ENCODE results near the gene SPATA31C1. TPM values are rescaled to one million over a fixed set of nuclear protein-coding genes. Genes with fewer than 3 reads are reported as not detected.

Gene SPATA31C1
- total and polyA plus RNA-seq, 2 of the 13 experiments (the other 11 are each of a cell fraction or from before 2014, with no cell fraction given) = not detected

DNA sequence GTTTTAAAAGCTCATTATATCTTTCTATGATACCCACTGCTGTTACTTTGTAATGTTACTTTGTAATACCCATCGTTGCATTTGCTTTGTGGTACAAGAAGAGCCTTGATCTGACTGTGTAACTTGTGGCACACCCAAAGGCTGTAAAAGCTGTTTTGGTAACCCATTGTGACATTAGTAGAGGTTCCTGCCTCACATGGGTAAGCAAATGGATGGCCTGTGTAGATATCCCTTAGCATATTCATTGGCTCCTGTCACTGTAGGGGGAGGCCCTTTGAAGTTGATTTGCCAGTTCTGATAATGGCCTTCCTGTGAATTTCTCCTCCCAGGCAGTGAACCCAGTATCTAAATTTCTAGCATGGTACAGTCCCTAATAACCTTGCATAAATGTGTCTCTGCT, 40.8 kb downstream of the SPATA31C1 start:
- Histone ChIP-seq H3K27me3 (ENCODE audit: control insufficient read depth in 1 of 2, insufficient read depth in 2 of 2, low read length in 2 of 2) (no peaks in the 10 kb centered on the region), H3K4me2 (ENCODE audit: low read depth, low read length) (no peak overlapping the region), H3K9ac (ENCODE audit: insufficient read depth, low read depth, low read length) (no peak overlapping the region), H4K20me1 (ENCODE audit: insufficient read depth, low read length) (no peaks in the 10 kb centered on the region), H3K27ac (ENCODE audit: extremely low read length, insufficient read depth, low read length) (no peak overlapping the region), H2AFZ (ENCODE audit: low read length) (no peak overlapping the region), H3K4me1 (ENCODE audit: insufficient read depth, low read length) (no peaks in the 10 kb centered on the region), H3K9me3 (ENCODE audit: low read length) (no peaks in the 10 kb centered on the region), H3K79me2 (ENCODE audit: insufficient read depth, low read length) (no peaks in the 10 kb centered on the region), H3K36me3 (replicated peaks in 1 of 2; ENCODE audit: control insufficient read depth in 1 of 2, insufficient read depth in 2 of 2, low read length in 2 of 2) (no peaks in the 10 kb centered on the region), H3K4me3 (replicated peaks in 1 of 3; ENCODE audit: insufficient read depth in 1 of 3, low read depth in 2 of 3, low read length in 3 of 3) (no peak overlapping the region)
- WGBS (ENCODE audit: low lambda C conversion rate) = 96% methylated on average over 1 of the region's 1 CpG
- FAIRE-seq = no peak
- intact Hi-C loops (cut with micrococcal nuclease; ENCODE audit: unreplicated experiment) (no loop called here), in situ Hi-C loops (cut with HindIII; ENCODE audit: extremely low pct_ligation_motif_present, low pct_unique_long_range_greater_than_20kb) (loop anchor here (10.0 kb wide), 1 partner anchor 616 kb away; no protein-coding TSS in a partner anchor)
- ChIA-PET CTCF (ENCODE audit: low intra/inter-chr PET ratio, low total read pairs) (no interaction called here), POLR2A (no interaction called here)
- DNase-seq (ENCODE audit: low spot score) = no peak
- no TSS peak for BruUV-seq (replicated peaks)
- no peak for ATAC-seq
- TF ChIP-seq ATF7-NPFF (CRISPR knock-in tag; IDR thresholded peaks at IDR 0.05; ENCODE audit: low read depth) = no peak
- TF ChIP-seq, protein P1, sequence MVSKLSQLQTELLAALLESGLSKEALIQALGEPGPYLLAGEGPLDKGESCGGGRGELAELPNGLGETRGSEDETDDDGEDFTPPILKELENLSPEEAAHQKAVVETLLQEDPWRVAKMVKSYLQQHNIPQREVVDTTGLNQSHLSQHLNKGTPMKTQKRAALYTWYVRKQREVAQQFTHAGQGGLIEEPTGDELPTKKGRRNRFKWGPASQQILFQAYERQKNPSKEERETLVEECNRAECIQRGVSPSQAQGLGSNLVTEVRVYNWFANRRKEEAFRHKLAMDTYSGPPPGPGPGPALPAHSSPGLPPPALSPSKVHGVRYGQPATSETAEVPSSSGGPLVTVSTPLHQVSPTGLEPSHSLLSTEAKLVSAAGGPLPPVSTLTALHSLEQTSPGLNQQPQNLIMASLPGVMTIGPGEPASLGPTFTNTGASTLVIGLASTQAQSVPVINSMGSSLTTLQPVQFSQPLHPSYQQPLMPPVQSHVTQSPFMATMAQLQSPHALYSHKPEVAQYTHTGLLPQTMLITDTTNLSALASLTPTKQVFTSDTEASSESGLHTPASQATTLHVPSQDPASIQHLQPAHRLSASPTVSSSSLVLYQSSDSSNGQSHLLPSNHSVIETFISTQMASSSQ (IDR thresholded peaks at IDR 0.05; ENCODE audit: low read depth) = no peak
- TF ChIP-seq, protein P1 (CRISPR knock-in tag; IDR thresholded peaks at IDR 0.05; ENCODE audit: borderline replicate concordance) = no peak
- TF ChIP-seq FOXJ3 (CRISPR knock-in tag; IDR thresholded peaks at IDR 0.05; ENCODE audit: borderline replicate concordance) = no peak
- TF ChIP-seq, protein P2, sequence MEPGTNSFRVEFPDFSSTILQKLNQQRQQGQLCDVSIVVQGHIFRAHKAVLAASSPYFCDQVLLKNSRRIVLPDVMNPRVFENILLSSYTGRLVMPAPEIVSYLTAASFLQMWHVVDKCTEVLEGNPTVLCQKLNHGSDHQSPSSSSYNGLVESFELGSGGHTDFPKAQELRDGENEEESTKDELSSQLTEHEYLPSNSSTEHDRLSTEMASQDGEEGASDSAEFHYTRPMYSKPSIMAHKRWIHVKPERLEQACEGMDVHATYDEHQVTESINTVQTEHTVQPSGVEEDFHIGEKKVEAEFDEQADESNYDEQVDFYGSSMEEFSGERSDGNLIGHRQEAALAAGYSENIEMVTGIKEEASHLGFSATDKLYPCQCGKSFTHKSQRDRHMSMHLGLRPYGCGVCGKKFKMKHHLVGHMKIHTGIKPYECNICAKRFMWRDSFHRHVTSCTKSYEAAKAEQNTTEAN (CRISPR knock-in tag; conservative IDR thresholded peaks at IDR 0.05) = no peak
- TF ChIP-seq NR1H2 (CRISPR knock-in tag; IDR thresholded peaks at IDR 0.05; ENCODE audit: borderline replicate concordance, low read depth) = no peak
- TF ChIP-seq ASH2L (IDR thresholded peaks at IDR 0.05; ENCODE audit: insufficient read length, low read depth, low read length) = no peak
- TF ChIP-seq, protein P3, sequence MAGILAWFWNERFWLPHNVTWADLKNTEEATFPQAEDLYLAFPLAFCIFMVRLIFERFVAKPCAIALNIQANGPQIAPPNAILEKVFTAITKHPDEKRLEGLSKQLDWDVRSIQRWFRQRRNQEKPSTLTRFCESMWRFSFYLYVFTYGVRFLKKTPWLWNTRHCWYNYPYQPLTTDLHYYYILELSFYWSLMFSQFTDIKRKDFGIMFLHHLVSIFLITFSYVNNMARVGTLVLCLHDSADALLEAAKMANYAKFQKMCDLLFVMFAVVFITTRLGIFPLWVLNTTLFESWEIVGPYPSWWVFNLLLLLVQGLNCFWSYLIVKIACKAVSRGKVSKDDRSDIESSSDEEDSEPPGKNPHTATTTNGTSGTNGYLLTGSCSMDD (CRISPR knock-in tag; IDR thresholded peaks at IDR 0.05) = no peak
- TF ChIP-seq, protein P4, sequence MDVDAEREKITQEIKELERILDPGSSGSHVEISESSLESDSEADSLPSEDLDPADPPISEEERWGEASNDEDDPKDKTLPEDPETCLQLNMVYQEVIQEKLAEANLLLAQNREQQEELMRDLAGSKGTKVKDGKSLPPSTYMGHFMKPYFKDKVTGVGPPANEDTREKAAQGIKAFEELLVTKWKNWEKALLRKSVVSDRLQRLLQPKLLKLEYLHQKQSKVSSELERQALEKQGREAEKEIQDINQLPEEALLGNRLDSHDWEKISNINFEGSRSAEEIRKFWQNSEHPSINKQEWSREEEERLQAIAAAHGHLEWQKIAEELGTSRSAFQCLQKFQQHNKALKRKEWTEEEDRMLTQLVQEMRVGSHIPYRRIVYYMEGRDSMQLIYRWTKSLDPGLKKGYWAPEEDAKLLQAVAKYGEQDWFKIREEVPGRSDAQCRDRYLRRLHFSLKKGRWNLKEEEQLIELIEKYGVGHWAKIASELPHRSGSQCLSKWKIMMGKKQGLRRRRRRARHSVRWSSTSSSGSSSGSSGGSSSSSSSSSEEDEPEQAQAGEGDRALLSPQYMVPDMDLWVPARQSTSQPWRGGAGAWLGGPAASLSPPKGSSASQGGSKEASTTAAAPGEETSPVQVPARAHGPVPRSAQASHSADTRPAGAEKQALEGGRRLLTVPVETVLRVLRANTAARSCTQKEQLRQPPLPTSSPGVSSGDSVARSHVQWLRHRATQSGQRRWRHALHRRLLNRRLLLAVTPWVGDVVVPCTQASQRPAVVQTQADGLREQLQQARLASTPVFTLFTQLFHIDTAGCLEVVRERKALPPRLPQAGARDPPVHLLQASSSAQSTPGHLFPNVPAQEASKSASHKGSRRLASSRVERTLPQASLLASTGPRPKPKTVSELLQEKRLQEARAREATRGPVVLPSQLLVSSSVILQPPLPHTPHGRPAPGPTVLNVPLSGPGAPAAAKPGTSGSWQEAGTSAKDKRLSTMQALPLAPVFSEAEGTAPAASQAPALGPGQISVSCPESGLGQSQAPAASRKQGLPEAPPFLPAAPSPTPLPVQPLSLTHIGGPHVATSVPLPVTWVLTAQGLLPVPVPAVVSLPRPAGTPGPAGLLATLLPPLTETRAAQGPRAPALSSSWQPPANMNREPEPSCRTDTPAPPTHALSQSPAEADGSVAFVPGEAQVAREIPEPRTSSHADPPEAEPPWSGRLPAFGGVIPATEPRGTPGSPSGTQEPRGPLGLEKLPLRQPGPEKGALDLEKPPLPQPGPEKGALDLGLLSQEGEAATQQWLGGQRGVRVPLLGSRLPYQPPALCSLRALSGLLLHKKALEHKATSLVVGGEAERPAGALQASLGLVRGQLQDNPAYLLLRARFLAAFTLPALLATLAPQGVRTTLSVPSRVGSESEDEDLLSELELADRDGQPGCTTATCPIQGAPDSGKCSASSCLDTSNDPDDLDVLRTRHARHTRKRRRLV (CRISPR knock-in tag; IDR thresholded peaks at IDR 0.05) = no peak
- TF ChIP-seq, protein P5, sequence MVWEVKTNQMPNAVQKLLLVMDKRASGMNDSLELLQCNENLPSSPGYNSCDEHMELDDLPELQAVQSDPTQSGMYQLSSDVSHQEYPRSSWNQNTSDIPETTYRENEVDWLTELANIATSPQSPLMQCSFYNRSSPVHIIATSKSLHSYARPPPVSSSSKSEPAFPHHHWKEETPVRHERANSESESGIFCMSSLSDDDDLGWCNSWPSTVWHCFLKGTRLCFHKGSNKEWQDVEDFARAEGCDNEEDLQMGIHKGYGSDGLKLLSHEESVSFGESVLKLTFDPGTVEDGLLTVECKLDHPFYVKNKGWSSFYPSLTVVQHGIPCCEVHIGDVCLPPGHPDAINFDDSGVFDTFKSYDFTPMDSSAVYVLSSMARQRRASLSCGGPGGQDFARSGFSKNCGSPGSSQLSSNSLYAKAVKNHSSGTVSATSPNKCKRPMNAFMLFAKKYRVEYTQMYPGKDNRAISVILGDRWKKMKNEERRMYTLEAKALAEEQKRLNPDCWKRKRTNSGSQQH (CRISPR knock-in tag; IDR thresholded peaks at IDR 0.05; ENCODE audit: low read depth) = no peak
- TF ChIP-seq MEIS1 (CRISPR knock-in tag; IDR thresholded peaks at IDR 0.05; ENCODE audit: borderline replicate concordance) = no peak
